HL-60 (cell line): ENCODE data around the gene HSF2.

Experiments
- DNase-seq, 2 experiments: peaks; one replicate each; pipeline ENCODE4 v3.0.0-alpha.2; 2010 to 2020; ENCODE audit warnings: low read depth in 1 of 2, low spot score in 1 of 2
- H3K27ac ChIP-seq: fragments of 250-450 bp; sonication (Bioruptor Pico); replicated peaks from 2 replicates; pipeline ENCODE4 v1.5.1; 2020; ENCODE audit warnings: mild to moderate bottlenecking, moderate library complexity
- H3K27me3 ChIP-seq: fragments of 250-450 bp; sonication (Bioruptor Pico); 2 replicates; pipeline ENCODE4 v1.5.1; 2021; ENCODE audit warnings: mild to moderate bottlenecking, moderate library complexity; ENCODE audit not compliant: insufficient read depth, poor library complexity, severe bottlenecking
- H3K4me3 ChIP-seq: replicated peaks from 2 replicates; pipeline ENCODE4 v1.5.1; 2011; ENCODE audit warnings: mild to moderate bottlenecking, control low read depth, low read length; ENCODE audit not compliant: insufficient read depth
- CTCF ChIP-seq: IDR thresholded peaks from one replicate; pipeline ENCODE4 v1.5.1; 2011; ENCODE audit warnings: low read length, control low read depth, inconsistent platforms; ENCODE audit not compliant: insufficient read depth
- GABPA ChIP-seq: IDR thresholded peaks from 2 replicates; pipeline ENCODE4 v1.6.1; 2012; ENCODE audit warnings: low read depth
- POLR2AphosphoS5 ChIP-seq: IDR thresholded peaks from 2 replicates; pipeline ENCODE4 v1.6.1; 2012; ENCODE audit warnings: low read depth
- REST ChIP-seq: IDR thresholded peaks from 2 replicates; pipeline ENCODE4 v1.6.1; 2012; ENCODE audit warnings: low read depth; ENCODE audit not compliant: insufficient replicate concordance
- SPI1 ChIP-seq: IDR thresholded peaks from 2 replicates; pipeline ENCODE4 v1.6.1; 2012; ENCODE audit warnings: low read depth, mild to moderate bottlenecking, borderline replicate concordance

HSF2 gene

GRCh38 chr6:122400121-122400450 is 634 bp downstream of the HSF2 start:
- Histone ChIP-seq H3K27ac (peak overlapping the region; percentile 84), H3K27me3 (no peaks in the 10 kb centered on the region), H3K4me3 (peak overlapping the region; percentile 96)
- peak in 1 of 2 experiments; percentile 5 for DNase-seq
- TF ChIP-seq SPI1 (no peak), CTCF (no peak), REST (no peak), POLR2AphosphoS5 (no peak)

GRCh38 chr6:122400462-122401089 is 1.1 kb downstream of the HSF2 start:
- Histone ChIP-seq H3K27ac (peak overlapping the region; percentile 84), H3K4me3 (peak overlapping the region; percentile 96), H3K27me3 (no peaks in the 10 kb centered on the region)
- no peak for TF ChIP-seq SPI1
- TF ChIP-seq CTCF: no peak
- no peak for TF ChIP-seq POLR2AphosphoS5
- no peak for TF ChIP-seq REST
- DNase-seq: no peak

GRCh38 chr6:122401104-122401503 is 1.7 kb downstream of the HSF2 start:
- Histone ChIP-seq H3K27ac (no peak overlapping the region), H3K4me3 (no peak overlapping the region), H3K27me3 (no peaks in the 10 kb centered on the region)
- no peak for DNase-seq
- TF ChIP-seq GABPA: no peak
- no peak for TF ChIP-seq SPI1

GRCh38 chr6:122404444-122404843 is 5.0 kb downstream of the HSF2 start:
- TF ChIP-seq CTCF (no peak), REST (no peak), GABPA (no peak), POLR2AphosphoS5 (no peak), SPI1 (no peak)
- no peak for DNase-seq
- H3K27me3 ChIP-seq: no peaks in the 10 kb centered on the region
- H3K27ac ChIP-seq: no peak overlapping the region
- H3K4me3 ChIP-seq: no peak overlapping the region
